GM12872 (cell line): ENCODE measurements around the gene CCL5.

Source experiments
- CTCF ChIP-seq: IDR thresholded peaks from 3 replicates; pipeline ENCODE4 v1.5.1; 2011; ENCODE audit warnings: low read depth, mild to moderate bottlenecking, low read length, moderate library complexity; ENCODE audit not compliant: insufficient read depth

CCL5 gene

GRCh38 chr17:35879773-35880654 lies at the start of gene CCL5:
TSS of gene CCL5 (minus strand) at chr17:35880360.
- no peak for TF ChIP-seq CTCF

- no peak for TF ChIP-seq CTCF
These were observed 47.6 kb upstream of the CCL5 start for GRCh38 chr17:35927714-35928113.

- no peak for TF ChIP-seq CTCF
These were observed 43.5 kb upstream of the CCL5 start for GRCh38 chr17:35923609-35924114.

- TF ChIP-seq CTCF, result no peak
These were observed 40.1 kb upstream of the CCL5 start for GRCh38 chr17:35920229-35920628.

GRCh38 chr17:35918665-35919064 lies 38.5 kb upstream of the CCL5 start:
- TF ChIP-seq CTCF, result no peak

GRCh38 chr17:35917519-35918213 lies 37.5 kb upstream of the CCL5 start:
- TF ChIP-seq CTCF, result no peak

- no peak for TF ChIP-seq CTCF
These were observed 35.2 kb upstream of the CCL5 start for GRCh38 chr17:35915153-35915964.
